ENCODE measurements around the gene SCP2D1. TPM values are rescaled to one million over a fixed set of nuclear protein-coding genes. Genes with fewer than 3 reads are reported as not detected.

The SCP2D1 gene
- total RNA-seq (2022; extraction: Qiagen RNA extraction; ENCODE audit: low read depth): not detected in 5 replicates

GRCh38 chr20:18813483-18813882 is at the start of gene SCP2D1:
Gene SCP2D1 (plus strand): TSS chr20:18813783. CDS start chr20:18813816, 33 bp downstream.

Other genes with a start within 250 kb of the SCP2D1 start
- 129 to 174 TPM (median 134 TPM) in 5 replicates for gene SMIM26, start 246.4 kb upstream of the SCP2D1 start, total RNA-seq (2022; extraction: Qiagen RNA extraction; ENCODE audit: low read depth)
- 78.7 to 85.8 TPM (median 81.9 TPM) in 5 replicates for gene DTD1, start 225.7 kb upstream of the SCP2D1 start, total RNA-seq (2022; extraction: Qiagen RNA extraction; ENCODE audit: low read depth)